ENCODE measurements around the gene CAVIN2.

The CAVIN2 gene

GRCh38 chr2:191815010-191815409 lies 31.9 kb downstream of the CAVIN2 start:
- H3K4me1 ChIP-seq: no peaks in the 10 kb centered on the region
- no peaks in the 10 kb centered on the region for H3K36me3 ChIP-seq
- H3K4me2 ChIP-seq: no peak overlapping the region
- no peaks in the 10 kb centered on the region for H3K27me3 ChIP-seq
- no peak for TF ChIP-seq Cebpa-rat (IDR thresholded peaks at IDR 0.05)
- H3K9ac ChIP-seq: no peak overlapping the region
- no peak overlapping the region for H3K27ac ChIP-seq
- no peaks in the 10 kb centered on the region for H3K9me3 ChIP-seq (replicated peaks in 1 of 11)
- no peak overlapping the region for H3K4me3 ChIP-seq
- H4K20me1 ChIP-seq: no peaks in the 10 kb centered on the region

DNA sequence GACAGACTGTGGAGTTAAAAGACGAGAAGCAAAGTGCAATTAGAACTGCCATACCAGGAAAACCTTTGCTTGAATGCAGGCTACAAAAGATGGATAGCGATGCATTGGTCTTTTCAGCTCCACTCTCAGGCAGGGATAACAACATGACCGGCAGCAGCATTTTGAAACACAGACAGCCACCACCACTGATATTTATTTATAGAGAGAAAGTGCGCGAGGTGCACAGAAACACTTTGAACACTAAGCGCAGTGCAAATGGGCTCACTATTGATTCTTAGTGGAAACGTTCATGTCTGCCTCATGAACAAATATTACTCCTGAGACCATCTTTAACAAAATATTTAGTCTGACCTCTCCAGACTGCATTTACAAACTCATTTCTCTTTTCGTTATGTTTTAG lies 32.9 kb downstream of the CAVIN2 start:
- no peaks in the 10 kb centered on the region for H3K27me3 ChIP-seq
- H3K27ac ChIP-seq: no peak overlapping the region
- no peak overlapping the region for H3K4me2 ChIP-seq
- no peak overlapping the region for H3K4me3 ChIP-seq
- no peaks in the 10 kb centered on the region for H4K20me1 ChIP-seq
- no peaks in the 10 kb centered on the region for H3K36me3 ChIP-seq
- no peak overlapping the region for H3K9ac ChIP-seq
- no peaks in the 10 kb centered on the region for H3K4me1 ChIP-seq
- H3K9me3 ChIP-seq (replicated peaks in 1 of 11): no peaks in the 10 kb centered on the region
- no peak for TF ChIP-seq Cebpa-rat (IDR thresholded peaks at IDR 0.05)

DNA sequence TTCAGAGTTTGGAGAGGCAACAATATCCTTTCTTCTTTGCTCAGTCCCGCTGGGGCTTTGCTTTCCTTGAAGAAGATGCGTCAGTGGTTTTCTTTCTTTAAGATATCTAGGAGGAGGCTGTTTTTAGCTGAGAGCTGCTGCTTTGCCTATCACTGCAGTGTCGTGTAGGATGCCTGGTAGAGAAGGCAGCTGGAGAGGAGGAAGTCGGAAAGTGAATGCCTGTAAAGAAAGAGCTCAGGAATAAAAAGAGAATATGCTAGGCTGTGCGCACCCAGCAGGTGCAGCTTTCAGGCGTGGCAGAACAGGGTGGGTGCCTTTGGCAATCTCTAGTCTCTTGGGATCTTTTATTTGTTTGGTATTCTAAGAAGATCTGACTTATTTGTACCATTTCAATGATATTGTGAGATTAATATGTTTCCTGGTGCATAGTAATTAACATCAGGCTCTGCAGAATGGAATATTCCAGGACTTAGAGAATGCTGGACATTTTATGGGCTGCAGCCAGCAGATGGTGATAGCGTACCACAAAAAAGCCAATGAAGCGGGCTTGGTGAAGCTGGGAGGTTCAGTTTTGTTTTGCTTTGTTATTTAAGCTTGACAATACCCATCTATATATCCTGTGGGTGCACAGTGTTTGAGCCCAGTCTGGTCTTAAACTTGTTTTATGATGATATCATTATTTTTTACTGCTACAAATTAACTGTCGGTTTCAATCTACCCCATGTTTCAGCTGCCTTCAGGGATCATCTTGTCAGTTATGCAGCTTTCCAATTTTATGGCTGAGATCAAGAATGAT lies 34.9 kb downstream of the CAVIN2 start:
- Histone ChIP-seq H3K9ac (no peak overlapping the region), H3K27me3 (no peaks in the 10 kb centered on the region), H3K36me3 (no peaks in the 10 kb centered on the region), H3K4me3 (no peak overlapping the region), H3K4me2 (no peak overlapping the region), H3K4me1 (no peaks in the 10 kb centered on the region), H3K9me3 (replicated peaks in 1 of 11) (no peaks in the 10 kb centered on the region), H3K27ac (no peak overlapping the region), H4K20me1 (no peaks in the 10 kb centered on the region)
- TF ChIP-seq Cebpa-rat (IDR thresholded peaks at IDR 0.05): no peak

DNA sequence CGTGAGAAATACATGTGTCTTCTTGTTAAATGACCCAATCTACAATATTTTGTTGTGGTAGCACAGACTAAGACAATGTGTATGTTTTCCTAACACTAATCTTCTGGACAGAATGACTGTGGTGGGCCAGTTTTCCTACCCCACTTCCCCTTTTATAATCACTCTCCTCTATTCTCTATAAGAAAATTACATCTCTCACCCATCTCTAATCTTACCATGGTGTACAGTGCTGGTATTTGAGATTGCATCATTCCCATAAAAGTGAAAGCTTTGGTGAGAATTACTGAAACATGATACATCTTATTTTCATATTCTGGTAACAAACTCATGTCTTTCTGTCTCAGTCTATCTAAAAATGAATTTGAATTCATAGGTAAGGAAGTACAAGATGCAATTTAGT lies 40.5 kb downstream of the CAVIN2 start:
- H3K27me3 ChIP-seq: no peaks in the 10 kb centered on the region
- TF ChIP-seq Cebpa-rat (IDR thresholded peaks at IDR 0.05): no peak
- H3K27ac ChIP-seq: no peak overlapping the region
- H3K4me3 ChIP-seq: no peak overlapping the region
- H3K36me3 ChIP-seq: no peaks in the 10 kb centered on the region
- H4K20me1 ChIP-seq: no peaks in the 10 kb centered on the region
- H3K4me2 ChIP-seq: no peak overlapping the region
- no peaks in the 10 kb centered on the region for H3K9me3 ChIP-seq (replicated peaks in 1 of 11)
- no peak overlapping the region for H3K9ac ChIP-seq
- H3K4me1 ChIP-seq: no peaks in the 10 kb centered on the region

DNA sequence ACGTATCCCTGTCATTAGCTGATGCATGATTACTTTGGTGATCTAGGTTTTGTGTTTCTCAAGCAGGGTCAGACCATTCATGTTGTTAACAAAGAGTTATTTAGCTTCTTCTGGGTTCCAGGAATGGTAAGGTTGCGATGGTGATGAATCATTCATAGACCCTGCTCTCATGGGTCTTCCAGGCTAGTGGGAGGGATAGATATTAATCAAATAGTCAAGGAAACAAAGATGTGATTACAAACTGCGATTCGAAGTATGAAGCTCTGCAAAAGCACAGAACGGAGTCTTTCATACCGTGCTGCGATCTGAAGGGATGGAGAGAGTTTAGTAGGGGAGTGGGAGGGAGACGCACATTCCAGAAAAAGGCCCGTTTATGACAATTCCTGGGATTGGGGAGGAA lies 42.1 kb downstream of the CAVIN2 start:
- Histone ChIP-seq H3K27me3 (no peaks in the 10 kb centered on the region), H3K4me2 (no peak overlapping the region), H3K9ac (no peak overlapping the region), H3K36me3 (no peaks in the 10 kb centered on the region), H4K20me1 (no peaks in the 10 kb centered on the region), H3K4me1 (no peaks in the 10 kb centered on the region), H3K9me3 (replicated peaks in 1 of 11) (no peaks in the 10 kb centered on the region), H3K27ac (no peak overlapping the region), H3K4me3 (no peak overlapping the region)
- no peak for TF ChIP-seq Cebpa-rat (IDR thresholded peaks at IDR 0.05)

GRCh38 chr2:191803007-191803406 lies 43.9 kb downstream of the CAVIN2 start:
- H3K4me3 ChIP-seq: no peak overlapping the region
- H3K9me3 ChIP-seq (replicated peaks in 1 of 11): no peaks in the 10 kb centered on the region
- no peaks in the 10 kb centered on the region for H4K20me1 ChIP-seq
- no peaks in the 10 kb centered on the region for H3K36me3 ChIP-seq
- H3K27ac ChIP-seq: no peak overlapping the region
- H3K27me3 ChIP-seq: no peaks in the 10 kb centered on the region
- H3K4me2 ChIP-seq: no peak overlapping the region
- no peak overlapping the region for H3K9ac ChIP-seq
- no peak for TF ChIP-seq Cebpa-rat (IDR thresholded peaks at IDR 0.05)
- H3K4me1 ChIP-seq: no peaks in the 10 kb centered on the region

DNA sequence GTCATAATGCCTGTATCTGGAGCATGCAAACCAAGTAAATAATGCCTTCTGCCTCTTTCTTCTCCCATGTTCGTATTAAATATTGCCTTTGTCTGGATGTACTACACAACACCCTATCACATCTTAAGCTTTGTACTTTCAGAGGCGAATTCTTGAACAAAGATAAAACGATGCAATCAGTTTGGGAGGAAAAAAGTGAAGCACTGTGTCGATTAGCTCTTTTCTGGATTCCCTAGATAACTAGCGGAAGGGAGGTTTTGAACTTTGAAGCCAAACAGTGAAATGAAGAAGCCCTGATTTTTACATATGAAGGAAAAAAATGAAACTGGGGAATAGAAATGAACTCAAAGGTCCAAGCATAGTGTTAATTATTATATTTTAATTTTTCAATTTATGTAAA lies 44.7 kb downstream of the CAVIN2 start:
- Histone ChIP-seq H3K27me3 (no peaks in the 10 kb centered on the region), H3K9ac (no peak overlapping the region), H3K36me3 (no peaks in the 10 kb centered on the region), H4K20me1 (no peaks in the 10 kb centered on the region), H3K4me2 (no peak overlapping the region), H3K4me1 (no peaks in the 10 kb centered on the region), H3K9me3 (replicated peaks in 1 of 11) (no peaks in the 10 kb centered on the region), H3K27ac (no peak overlapping the region), H3K4me3 (no peak overlapping the region)
- TF ChIP-seq Cebpa-rat (IDR thresholded peaks at IDR 0.05): no peak

DNA sequence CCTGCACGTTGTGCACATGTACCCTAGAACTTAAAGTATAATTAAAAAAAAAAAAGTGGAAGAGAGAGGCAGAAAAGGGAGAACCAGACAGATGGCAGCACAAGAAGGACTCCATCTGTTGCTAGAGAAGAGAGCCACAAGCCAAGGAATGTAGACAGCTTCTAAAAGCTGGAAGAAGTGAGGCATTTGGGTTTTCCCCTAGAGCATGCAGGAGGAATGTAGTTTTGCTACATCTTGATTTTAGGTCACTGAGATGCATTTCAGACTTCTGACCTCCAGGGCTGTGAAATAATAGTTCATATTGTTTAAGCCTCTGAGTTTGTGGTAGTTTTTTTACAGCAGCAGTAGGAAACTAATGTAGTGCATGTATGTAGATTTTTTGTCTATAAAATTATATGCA lies 46.0 kb downstream of the CAVIN2 start:
- Histone ChIP-seq H3K27ac (no peak overlapping the region), H3K4me2 (no peak overlapping the region), H3K27me3 (no peaks in the 10 kb centered on the region), H3K4me1 (no peaks in the 10 kb centered on the region), H3K9ac (no peak overlapping the region), H3K9me3 (replicated peaks in 1 of 11) (no peaks in the 10 kb centered on the region), H3K36me3 (no peaks in the 10 kb centered on the region), H3K4me3 (no peak overlapping the region), H4K20me1 (no peaks in the 10 kb centered on the region)
- TF ChIP-seq Cebpa-rat (IDR thresholded peaks at IDR 0.05): no peak

GRCh38 chr2:191799526-191799925 lies 47.4 kb downstream of the CAVIN2 start:
- H3K4me2 ChIP-seq: no peak overlapping the region
- H3K27ac ChIP-seq: no peak overlapping the region
- H3K4me3 ChIP-seq: no peak overlapping the region
- H4K20me1 ChIP-seq: no peaks in the 10 kb centered on the region
- H3K36me3 ChIP-seq: no peaks in the 10 kb centered on the region
- TF ChIP-seq Cebpa-rat (IDR thresholded peaks at IDR 0.05): no peak
- H3K9ac ChIP-seq: no peak overlapping the region
- H3K4me1 ChIP-seq: no peaks in the 10 kb centered on the region
- H3K27me3 ChIP-seq: no peaks in the 10 kb centered on the region
- no peaks in the 10 kb centered on the region for H3K9me3 ChIP-seq (replicated peaks in 1 of 11)

All from BLaER1 treated with 17β-estradiol and CSF1 and Interleukin-3, amounts not matched to agents 10 nM and 100 nM (cell line).